PC-3 (cell line): ENCODE results near the gene RASSF5. TPM values are rescaled to one million over a fixed set of nuclear protein-coding genes. Genes with fewer than 3 reads are reported as not detected.

Experiments used
- ATAC-seq: fragments of 200-7000 bp; cut with Tn5 transposase; 2 replicates; pipeline ENCODE4 v1.9.1; 2020; ENCODE audit warnings: mild to moderate bottlenecking, moderate library complexity
- BruUV-seq: library from RNA; stranded (reverse); fragments of 400-500 nt; replicated peaks from 2 replicates; lab custom pipeline; 2021; lab: Mats Ljungman, UMichigan
- CTCF ChIA-PET: fragments of 300-600 bp; sonication (Branson Sonifier 250); formaldehyde crosslinking; loops from one replicate; lab custom pipeline; 2022; ENCODE audit warnings: antibody characterized with exemption; lab: Charles Lee
- POLR2A ChIA-PET: fragments of 300-600 bp; sonication (Branson Sonifier 250); formaldehyde crosslinking; loops from one replicate; lab custom pipeline; 2022; ENCODE audit warnings: antibody characterized with exemption; ENCODE audit not compliant: unreplicated experiment; lab: Charles Lee
- DNase-seq: peaks from one replicate; pipeline ENCODE4 v3.0.0-alpha.2; 2015
- H2AFZ ChIP-seq: fragments of 300-600 bp; sonication (generic); 2 replicates; pipeline ENCODE4 v1.6.0; 2016; ENCODE audit warnings: antibody characterized with exemption, low read length
- H3F3A ChIP-seq: fragments of 300-600 bp; sonication (generic); one replicate; pipeline ENCODE4 v1.6.0; 2017; ENCODE audit warnings: antibody characterized with exemption, low read length, control low read depth, mild to moderate bottlenecking; ENCODE audit not compliant: unreplicated experiment
- H3K27ac ChIP-seq: fragments of 300-600 bp; sonication (generic); 2 replicates; pipeline ENCODE4 v1.5.1; 2016; ENCODE audit warnings: mild to moderate bottlenecking, low read length
- H3K27me3 ChIP-seq: fragments of 300-600 bp; sonication (generic); 2 replicates; pipeline ENCODE4 v1.6.1; 2016; ENCODE audit warnings: low read length, mixed read lengths
- H3K36me3 ChIP-seq: fragments of 300-600 bp; sonication (generic); 2 replicates; pipeline ENCODE4 v1.6.1; 2016; ENCODE audit warnings: low read depth, mixed run types, low read length, mixed read lengths
- H3K4me1 ChIP-seq: fragments of 300-600 bp; sonication (generic); 2 replicates; pipeline ENCODE4 v1.5.1; 2016; ENCODE audit warnings: low read length; ENCODE audit not compliant: insufficient read depth
- H3K4me2 ChIP-seq: fragments of 300-600 bp; sonication (generic); 2 replicates; pipeline ENCODE4 v1.6.0; 2016; ENCODE audit warnings: low read length
- H3K4me3 ChIP-seq: fragments of 300-600 bp; sonication (generic); 2 replicates; pipeline ENCODE4 v1.5.1; 2016; ENCODE audit warnings: mild to moderate bottlenecking, low read length, mixed read lengths
- H3K79me2 ChIP-seq: fragments of 300-600 bp; sonication (generic); 2 replicates; pipeline ENCODE4 v1.6.1; 2017; ENCODE audit warnings: low read length, mixed read lengths
- H3K9ac ChIP-seq: fragments of 300-600 bp; sonication (generic); 2 replicates; pipeline ENCODE4 v1.6.0; 2016; ENCODE audit warnings: mild to moderate bottlenecking, low read length
- H3K9me2 ChIP-seq: fragments of 300-600 bp; sonication (generic); replicated peaks from 2 replicates; pipeline ENCODE4 v1.6.1; 2016; ENCODE audit warnings: mixed run types, low read length, mixed read lengths
- H3K9me3 ChIP-seq: fragments of 300-600 bp; sonication (generic); 2 replicates; pipeline ENCODE4 v1.6.1; 2016; ENCODE audit warnings: low read length, mixed read lengths
- H4K20me1 ChIP-seq: fragments of 300-600 bp; sonication (generic); 2 replicates; pipeline ENCODE4 v1.6.1; 2016; ENCODE audit warnings: low read length, mixed read lengths
- CTCF ChIP-seq: fragments of 300-600 bp; sonication (generic); conservative IDR thresholded peaks from 2 replicates; pipeline ENCODE4 v1.5.1; 2017; ENCODE audit warnings: antibody characterized with exemption, low read depth, mild to moderate bottlenecking, low read length
- EZH2 ChIP-seq: fragments of 300-600 bp; sonication (generic); IDR thresholded peaks from one replicate; pipeline ENCODE4 v1.6.1; 2017; ENCODE audit warnings: antibody characterized with exemption, mild to moderate bottlenecking, low read length; ENCODE audit not compliant: unreplicated experiment
- EZH2phosphoT487 ChIP-seq: fragments of 300-600 bp; sonication (generic); IDR thresholded peaks from 2 replicates; pipeline ENCODE4 v1.6.1; 2018; ENCODE audit warnings: mild to moderate bottlenecking, antibody characterized with exemption, low read length, borderline replicate concordance
- intact Hi-C: fragments of 100-400 bp; cut with micrococcal nuclease; formaldehyde crosslinking; loops from 2 replicates; pipeline ENCODE4 v1.9.0; 2023
- total RNA-seq: library from RNA; depleted of rRNA; stranded (reverse); fragments of >200 nt; gene quantifications from 2 replicates; pipeline ENCODE4 v1.2.3, GENCODE V29; 2014

RASSF5 gene
- total RNA-seq, 1 experiment from 2014 or later = 15.5 TPM

GRCh38 chr1:206587904-206588303 is 80.6 kb downstream of the RASSF5 start:
- intact Hi-C loops = loop anchor here (2.0 kb wide), 1 partner anchor 83 kb away; no protein-coding TSS in a partner anchor
- no peaks in the 10 kb centered on the region for H3K79me2 ChIP-seq
- no peaks in the 10 kb centered on the region for H3K27me3 ChIP-seq
- H3K36me3 ChIP-seq = peaks cover 40% of the 10 kb centered on the region
- POLR2A ChIA-PET = interaction anchor here (0.6 kb wide), 1 partner anchor 118 kb away, joined by 8 read pairs; the partner anchor contains the start of gene IKBKE
- no peak overlapping the region for H3K9ac ChIP-seq
- ATAC-seq = no peak
- H3K9me2 ChIP-seq = no peaks in the 10 kb centered on the region
- BruUV-seq = no TSS peak
- H3K4me2 ChIP-seq = no peak overlapping the region
- no peaks in the 10 kb centered on the region for H4K20me1 ChIP-seq
- no peaks in the 10 kb centered on the region for H3K9me3 ChIP-seq
- H3K27ac ChIP-seq = peak overlapping the region; percentile 83
- H3K4me1 ChIP-seq = peaks cover 58% of the 10 kb centered on the region
- CTCF ChIA-PET = no interaction called here
- no peak for TF ChIP-seq EZH2phosphoT487
- TF ChIP-seq EZH2 = no peak
- no peak for TF ChIP-seq CTCF
- H3F3A ChIP-seq = peaks cover 26% of the 10 kb centered on the region
- H2AFZ ChIP-seq = no peak overlapping the region
- DNase-seq = no peak
- no peak overlapping the region for H3K4me3 ChIP-seq

GRCh38 chr1:206588492-206588891 is 81.2 kb downstream of the RASSF5 start:
- DNase-seq = no peak
- Histone ChIP-seq H3K27me3 (no peaks in the 10 kb centered on the region), H3F3A (peaks cover 26% of the 10 kb centered on the region), H2AFZ (no peak overlapping the region), H3K9me3 (no peaks in the 10 kb centered on the region), H3K9me2 (no peaks in the 10 kb centered on the region), H3K4me1 (peaks cover 58% of the 10 kb centered on the region), H3K27ac (peak overlapping the region; percentile 83), H3K4me2 (peak overlapping the region; percentile 54), H3K36me3 (peaks cover 44% of the 10 kb centered on the region), H3K4me3 (peak overlapping the region; percentile 3; the same call in 1 of the 2 replicates), H3K79me2 (no peaks in the 10 kb centered on the region), H4K20me1 (no peaks in the 10 kb centered on the region), H3K9ac (peak overlapping the region; percentile 34)
- ChIA-PET CTCF (no interaction called here), POLR2A (interaction anchor here (0.7 kb wide), 1 partner anchor 79 kb away, joined by 3 read pairs; no protein-coding TSS in a partner anchor)
- intact Hi-C loops = loop anchor here (2.0 kb wide), 1 partner anchor 84 kb away; no protein-coding TSS in a partner anchor
- no TSS peak for BruUV-seq
- no peak for ATAC-seq
- TF ChIP-seq CTCF = no peak
- TF ChIP-seq EZH2phosphoT487 = no peak
- no peak for TF ChIP-seq EZH2

- CTCF ChIA-PET = interaction anchor here (1.1 kb wide), 1 partner anchor 110 kb away, joined by 3 read pairs; no protein-coding TSS in a partner anchor
Observed at GRCh38 chr1:206589206-206589605, 81.9 kb downstream of the RASSF5 start.

More at GRCh38 chr1:206589206-206589605, 81.9 kb downstream of the RASSF5 start:
- H3F3A ChIP-seq = peaks cover 26% of the 10 kb centered on the region
- peak overlapping the region; percentile 34 for H3K9ac ChIP-seq
- DNase-seq (peak; percentile 92), ATAC-seq (peak; percentile 82)
- no peaks in the 10 kb centered on the region for H4K20me1 ChIP-seq
- H3K27me3 ChIP-seq = no peaks in the 10 kb centered on the region
- H3K27ac ChIP-seq = peak overlapping the region; percentile 83
- TF ChIP-seq EZH2 = no peak
- TF ChIP-seq CTCF = no peak
- no peak for TF ChIP-seq EZH2phosphoT487
- H3K4me3 ChIP-seq = peak overlapping the region; percentile 3; the same call in 1 of the 2 replicates
- H3K36me3 ChIP-seq = peaks cover 51% of the 10 kb centered on the region
- POLR2A ChIA-PET = no interaction called here
- H3K4me2 ChIP-seq = peak overlapping the region; percentile 54
- H3K9me2 ChIP-seq = no peaks in the 10 kb centered on the region
- no TSS peak for BruUV-seq
- H3K4me1 ChIP-seq = peaks cover 58% of the 10 kb centered on the region
- H2AFZ ChIP-seq = no peak overlapping the region
- intact Hi-C loops = loop anchor here (1.0 to 2.0 kb wide), 2 partner anchors 31 to 84 kb away; no protein-coding TSS in a partner anchor
- H3K9me3 ChIP-seq = no peaks in the 10 kb centered on the region
- no peaks in the 10 kb centered on the region for H3K79me2 ChIP-seq
